OCI-LY3 (cell line): ENCODE results near the gene SND1.

Source experiments
- H2AFZ ChIP-seq: fragments of 200-600, 300-600 bp; shearing (Covaris generic); 2 replicates; pipeline ENCODE4 v1.6.0; 2014; ENCODE audit warnings: antibody characterized with exemption, low read depth, low read length
- H3K27ac ChIP-seq: fragments of 200-600, 300-600 bp; sonication (generic); 2 replicates; pipeline ENCODE4 v1.5.1; 2014; ENCODE audit warnings: mild to moderate bottlenecking, low read length, moderate library complexity, mixed read lengths
- H3K27me3 ChIP-seq: fragments of 200-600, 300-600 bp; sonication (generic); 2 replicates; pipeline ENCODE4 v1.6.1; 2014; ENCODE audit warnings: low read depth, low read length, mixed read lengths
- H3K36me3 ChIP-seq: fragments of 200-600, 300-600 bp; sonication (generic); replicated peaks from 2 replicates; pipeline ENCODE3; 2014; ENCODE audit warnings: low read depth, low read length, mixed read lengths
- H3K4me1 ChIP-seq: fragments of 300-600, 200-600 bp; sonication (generic); 2 replicates; pipeline ENCODE4 v1.6.1; 2014; ENCODE audit warnings: low read length, mixed read lengths
- H3K4me2 ChIP-seq: fragments of 200-600, 300-600 bp; sonication (generic); 2 replicates; pipeline ENCODE4 v1.6.1; 2014; ENCODE audit warnings: low read length, mixed read lengths
- H3K4me3 ChIP-seq: fragments of 300-600, 200-600 bp; sonication (generic); 2 replicates; pipeline ENCODE4 v1.5.1; 2014; ENCODE audit warnings: antibody characterized with exemption, mild to moderate bottlenecking, low read length, moderate library complexity
- H3K79me2 ChIP-seq: fragments of 300-600, 200-600 bp; shearing (Covaris generic); 2 replicates; pipeline ENCODE4 v1.6.1; 2014; ENCODE audit warnings: mild to moderate bottlenecking, low read length, mixed read lengths
- H3K9ac ChIP-seq: fragments of 300-600, 200-600 bp; shearing (Covaris generic); 2 replicates; pipeline ENCODE4 v1.6.0; 2014; ENCODE audit warnings: mild to moderate bottlenecking, low read length, moderate library complexity
- H3K9me3 ChIP-seq: fragments of 200-600, 300-600 bp; shearing (Covaris generic); 2 replicates; pipeline ENCODE4 v1.6.1; 2014; ENCODE audit warnings: low read length, mixed read lengths; ENCODE audit not compliant: insufficient read depth
- H4K20me1 ChIP-seq: fragments of 200-600, 300-600 bp; sonication (generic); 2 replicates; pipeline ENCODE4 v1.6.1; 2016; ENCODE audit warnings: low read length, mixed read lengths; ENCODE audit not compliant: insufficient read depth
- EZH2phosphoT487 ChIP-seq: fragments of 200-600 bp; shearing (Covaris generic); IDR thresholded peaks from 2 replicates; pipeline ENCODE4 v1.6.1; 2018; ENCODE audit warnings: antibody characterized with exemption, mixed run types, low read depth
- TF ChIP-seq, protein P1 (sequence below): fragments of 200-600, 300-600 bp; sonication (generic); IDR thresholded peaks from 2 replicates; pipeline ENCODE4 v1.5.1; 2014; ENCODE audit warnings: antibody characterized with exemption, low read length, low read depth

SND1 gene

DNA sequence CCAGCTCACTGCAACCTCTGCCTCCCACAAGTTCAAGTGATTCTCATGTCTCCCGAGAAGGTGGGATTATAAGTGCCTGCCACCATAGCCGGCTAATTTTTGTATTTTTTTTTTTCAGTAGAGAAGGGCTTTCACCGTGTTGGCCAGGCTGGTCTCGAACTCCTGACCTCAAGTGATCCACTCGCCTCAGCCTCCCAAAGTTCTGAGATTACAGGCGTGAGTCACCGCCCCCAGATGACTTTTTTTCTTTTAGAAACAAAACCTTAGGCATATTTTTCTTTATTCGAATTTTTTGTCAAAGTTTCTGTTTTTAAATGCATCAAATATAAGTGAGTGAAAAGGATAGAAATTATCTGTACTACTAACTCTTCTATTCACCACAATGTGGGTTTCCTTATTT is 266.1 kb downstream of the SND1 start:
- peaks cover 17% of the 10 kb centered on the region for H3K4me1 ChIP-seq
- no peaks in the 10 kb centered on the region for H3K27me3 ChIP-seq
- H2AFZ ChIP-seq = no peak overlapping the region
- H3K9ac ChIP-seq = no peak overlapping the region
- H3K27ac ChIP-seq = no peak overlapping the region
- H3K36me3 ChIP-seq = peaks cover 4% of the 10 kb centered on the region
- no peak overlapping the region for H3K4me3 ChIP-seq
- H3K4me2 ChIP-seq = no peak overlapping the region
- TF ChIP-seq, protein P1, sequence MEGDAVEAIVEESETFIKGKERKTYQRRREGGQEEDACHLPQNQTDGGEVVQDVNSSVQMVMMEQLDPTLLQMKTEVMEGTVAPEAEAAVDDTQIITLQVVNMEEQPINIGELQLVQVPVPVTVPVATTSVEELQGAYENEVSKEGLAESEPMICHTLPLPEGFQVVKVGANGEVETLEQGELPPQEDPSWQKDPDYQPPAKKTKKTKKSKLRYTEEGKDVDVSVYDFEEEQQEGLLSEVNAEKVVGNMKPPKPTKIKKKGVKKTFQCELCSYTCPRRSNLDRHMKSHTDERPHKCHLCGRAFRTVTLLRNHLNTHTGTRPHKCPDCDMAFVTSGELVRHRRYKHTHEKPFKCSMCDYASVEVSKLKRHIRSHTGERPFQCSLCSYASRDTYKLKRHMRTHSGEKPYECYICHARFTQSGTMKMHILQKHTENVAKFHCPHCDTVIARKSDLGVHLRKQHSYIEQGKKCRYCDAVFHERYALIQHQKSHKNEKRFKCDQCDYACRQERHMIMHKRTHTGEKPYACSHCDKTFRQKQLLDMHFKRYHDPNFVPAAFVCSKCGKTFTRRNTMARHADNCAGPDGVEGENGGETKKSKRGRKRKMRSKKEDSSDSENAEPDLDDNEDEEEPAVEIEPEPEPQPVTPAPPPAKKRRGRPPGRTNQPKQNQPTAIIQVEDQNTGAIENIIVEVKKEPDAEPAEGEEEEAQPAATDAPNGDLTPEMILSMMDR = no peak
- no peak for TF ChIP-seq EZH2phosphoT487
- H4K20me1 ChIP-seq = peaks cover 41% of the 10 kb centered on the region
- H3K9me3 ChIP-seq = no peaks in the 10 kb centered on the region
- H3K79me2 ChIP-seq = peaks cover 44% of the 10 kb centered on the region

DNA sequence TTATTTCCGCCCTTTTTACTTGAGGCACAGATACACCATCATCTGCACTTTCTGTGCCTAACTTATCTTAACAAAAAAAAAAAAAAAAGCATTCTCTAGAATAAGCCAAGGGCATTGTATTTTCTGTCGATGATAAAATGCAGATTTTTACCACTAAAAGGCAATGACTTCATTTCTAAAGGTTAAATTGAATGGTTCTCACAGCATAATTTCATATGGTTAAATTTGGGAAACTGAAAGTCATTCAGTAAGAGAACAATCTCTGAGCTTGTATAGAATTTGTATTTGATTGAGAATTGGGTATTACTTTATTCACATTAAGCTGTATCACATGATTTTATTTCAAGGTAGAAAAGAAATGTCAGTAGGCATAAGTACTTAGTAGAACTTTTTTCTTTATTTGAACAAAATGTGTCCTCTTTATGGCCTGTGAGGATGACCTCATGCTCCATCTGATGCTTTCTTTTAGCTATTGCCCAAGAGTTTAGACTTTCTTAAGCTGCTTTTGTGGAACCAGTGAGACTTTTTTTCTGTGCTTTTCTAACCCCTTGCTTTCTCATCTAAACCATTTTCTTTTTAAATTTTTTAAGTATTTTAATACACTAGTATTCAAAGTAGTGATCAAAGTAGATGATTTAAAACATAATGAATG is 268.9 kb downstream of the SND1 start:
- peaks cover 25% of the 10 kb centered on the region for H3K79me2 ChIP-seq
- no peak overlapping the region for H3K4me2 ChIP-seq
- TF ChIP-seq EZH2phosphoT487 = no peak
- TF ChIP-seq, protein P1 = no peak
- no peak overlapping the region for H3K9ac ChIP-seq
- peaks cover 35% of the 10 kb centered on the region for H4K20me1 ChIP-seq
- H3K4me1 ChIP-seq = peaks cover 4% of the 10 kb centered on the region
- H3K9me3 ChIP-seq = no peaks in the 10 kb centered on the region
- no peak overlapping the region for H3K27ac ChIP-seq
- no peak overlapping the region for H3K4me3 ChIP-seq
- H3K36me3 ChIP-seq = no peaks in the 10 kb centered on the region
- no peak overlapping the region for H2AFZ ChIP-seq
- no peaks in the 10 kb centered on the region for H3K27me3 ChIP-seq

DNA sequence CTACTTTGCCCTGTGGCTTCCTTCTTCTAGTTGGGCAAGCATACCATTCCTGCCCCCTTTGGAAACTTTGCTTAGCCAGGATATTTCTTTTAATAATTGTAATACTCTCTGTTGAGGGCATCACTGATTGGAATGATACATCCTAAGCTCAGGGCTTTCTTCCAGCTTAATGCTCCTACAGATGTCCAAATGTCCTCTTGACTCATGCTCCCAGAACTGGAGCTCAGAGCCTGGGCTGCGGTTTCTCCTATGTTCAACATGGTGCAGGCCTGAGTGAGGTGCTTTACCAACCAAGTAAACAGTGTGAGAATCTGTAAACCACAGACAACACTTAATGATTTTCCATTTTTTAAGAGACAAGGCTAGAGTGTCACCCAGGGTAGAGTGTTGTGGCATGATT is 270.7 kb downstream of the SND1 start:
- Histone ChIP-seq H3K36me3 (no peaks in the 10 kb centered on the region), H3K27me3 (no peaks in the 10 kb centered on the region), H3K4me1 (peaks cover 17% of the 10 kb centered on the region), H3K4me3 (no peak overlapping the region), H3K79me2 (peaks cover 35% of the 10 kb centered on the region), H3K27ac (no peak overlapping the region), H3K4me2 (no peak overlapping the region), H3K9ac (no peak overlapping the region), H3K9me3 (no peaks in the 10 kb centered on the region), H4K20me1 (peaks cover 33% of the 10 kb centered on the region), H2AFZ (no peak overlapping the region)
- TF ChIP-seq EZH2phosphoT487 = no peak
- TF ChIP-seq, protein P1 = no peak

DNA sequence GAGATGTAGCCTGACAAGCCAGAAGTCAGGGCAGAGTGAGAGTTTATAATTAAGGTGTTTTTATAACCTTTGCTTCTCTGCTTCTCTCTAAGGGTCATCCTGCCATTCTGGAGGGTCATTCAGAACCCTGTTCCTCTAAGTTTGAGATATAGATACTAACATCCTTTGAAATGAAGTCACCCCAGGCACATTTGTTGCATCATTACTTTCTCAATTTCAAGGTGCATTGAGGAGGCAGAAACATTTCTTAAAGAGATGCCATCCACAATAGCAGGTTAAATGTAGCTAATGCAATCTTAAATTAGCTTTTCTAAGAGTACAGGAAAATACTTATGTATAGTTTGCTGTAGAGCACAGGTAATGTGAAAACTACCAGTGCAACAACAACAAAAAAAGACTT is 272.9 kb downstream of the SND1 start:
- H3K9me3 ChIP-seq = no peaks in the 10 kb centered on the region
- H3K4me2 ChIP-seq = no peak overlapping the region
- peaks cover 40% of the 10 kb centered on the region for H4K20me1 ChIP-seq
- H3K27ac ChIP-seq = no peak overlapping the region
- H3K9ac ChIP-seq = no peak overlapping the region
- no peak overlapping the region for H2AFZ ChIP-seq
- H3K79me2 ChIP-seq = peaks cover 39% of the 10 kb centered on the region
- H3K4me3 ChIP-seq = no peak overlapping the region
- H3K4me1 ChIP-seq = peaks cover 19% of the 10 kb centered on the region
- TF ChIP-seq EZH2phosphoT487 = no peak
- TF ChIP-seq, protein P1 = no peak
- peaks cover 12% of the 10 kb centered on the region for H3K36me3 ChIP-seq
- H3K27me3 ChIP-seq = no peaks in the 10 kb centered on the region
